HG03280 (cell line): Measurements from ENCODE around the gene ALG9.
"Not testable (repeated sequence)": the region's sequence is repeated elsewhere in the genome, so short reads cannot be mapped to it uniquely, and the experiment has no call there.

Experiments used
- ATAC-seq: cut with Tn5 transposase; IDR thresholded peaks from one replicate; pipeline ENCODE4 v1.9.1; 2021; ENCODE audit warnings: mild to moderate bottlenecking, moderate library complexity; ENCODE audit not compliant: unreplicated experiment

ALG9 gene

DNA sequence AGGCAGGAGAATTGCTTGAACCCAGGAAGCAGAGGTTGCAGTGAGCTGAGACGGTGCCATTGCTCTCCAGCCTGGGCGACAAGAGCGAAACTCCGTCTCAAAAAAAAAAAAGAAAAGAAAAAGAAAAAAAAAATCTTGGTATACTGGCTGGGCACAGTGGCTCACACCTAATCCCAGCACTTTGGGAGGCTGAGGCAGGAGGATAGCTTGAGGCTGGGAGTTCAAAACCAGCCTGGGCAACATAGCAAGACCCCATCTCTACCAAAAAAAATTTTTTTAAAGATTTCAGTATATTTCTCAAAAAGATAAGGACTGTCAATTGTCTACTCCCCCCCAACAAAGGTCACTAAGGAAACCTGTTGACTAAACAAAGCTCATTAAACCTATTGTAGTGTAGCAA lies 13.7 kb upstream of the ALG9 start:
- not testable (repeated sequence) for ATAC-seq

DNA sequence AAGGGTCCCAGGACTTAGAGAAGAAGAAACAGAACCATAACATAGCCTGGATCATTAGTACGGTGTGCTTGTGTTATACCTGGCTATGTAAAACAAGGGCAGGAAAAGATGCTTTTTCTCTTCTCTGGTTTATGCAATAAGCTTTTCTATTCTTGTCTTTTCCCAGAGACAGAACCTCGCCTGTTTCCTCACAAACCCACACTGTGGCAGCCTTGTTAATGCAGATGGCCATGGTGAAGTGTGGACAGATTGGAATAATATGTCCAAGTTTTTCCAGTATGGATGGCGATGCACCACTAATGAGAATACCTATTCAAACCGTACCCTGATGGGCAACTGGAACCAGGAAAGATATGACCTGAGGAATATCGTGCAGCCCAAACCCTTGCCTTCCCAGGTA lies 10.8 kb upstream of the ALG9 start:
- ATAC-seq = no peak

GRCh38 chr11:111879637-111879960 lies 8.2 kb upstream of the ALG9 start:
- peak; percentile 5 for ATAC-seq

DNA sequence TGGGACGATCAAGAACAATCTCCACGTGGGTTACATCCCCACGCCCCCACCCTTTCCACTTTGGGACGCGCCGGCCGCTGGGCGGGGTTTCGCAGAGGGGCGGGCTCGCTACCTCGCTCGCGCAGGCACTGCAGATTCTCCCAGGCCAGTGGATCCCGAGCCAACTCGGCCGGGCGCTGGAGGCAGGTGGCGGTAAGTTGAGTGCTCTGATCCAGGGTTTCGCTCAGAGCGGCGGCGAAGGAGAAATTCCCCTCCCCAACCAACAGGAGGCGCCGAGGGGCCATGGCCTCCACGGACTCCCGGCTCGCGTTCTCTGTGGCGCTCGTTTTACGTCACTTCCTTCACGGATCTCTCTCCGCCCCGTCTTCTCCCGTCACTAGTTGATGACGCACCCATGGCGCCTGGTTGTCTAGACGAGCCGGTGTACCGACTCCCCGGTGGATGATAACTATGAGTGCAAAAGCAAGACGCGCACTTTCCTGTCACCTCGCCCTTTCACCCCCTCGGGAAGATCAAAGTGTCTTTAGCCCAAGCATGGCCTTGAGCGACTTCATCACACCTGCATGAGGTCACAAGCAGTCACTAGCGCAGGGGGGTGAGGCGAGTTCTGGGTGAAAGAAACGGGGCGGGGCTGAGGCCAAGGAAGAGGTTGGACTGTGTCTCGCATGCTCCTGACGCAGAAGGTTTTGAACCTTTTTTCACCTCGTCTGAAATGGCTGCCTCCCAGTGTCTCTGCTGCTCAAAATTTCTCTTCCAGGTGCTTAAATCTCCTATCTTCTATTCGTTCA lies 7.7 kb upstream of the ALG9 start, which contains the start of the genes CFAP68 and FDXACB1:
Gene CFAP68 (plus strand): TSS at position 693 of the 788 bp plus-strand sequence. CDS start 20 bp downstream, at position 713.
Gene FDXACB1 (minus strand): TSS at position 317 of the 788 bp plus-strand sequence. CDS start 33 bp downstream, at position 284.
- peak; percentile 94 for ATAC-seq

DNA sequence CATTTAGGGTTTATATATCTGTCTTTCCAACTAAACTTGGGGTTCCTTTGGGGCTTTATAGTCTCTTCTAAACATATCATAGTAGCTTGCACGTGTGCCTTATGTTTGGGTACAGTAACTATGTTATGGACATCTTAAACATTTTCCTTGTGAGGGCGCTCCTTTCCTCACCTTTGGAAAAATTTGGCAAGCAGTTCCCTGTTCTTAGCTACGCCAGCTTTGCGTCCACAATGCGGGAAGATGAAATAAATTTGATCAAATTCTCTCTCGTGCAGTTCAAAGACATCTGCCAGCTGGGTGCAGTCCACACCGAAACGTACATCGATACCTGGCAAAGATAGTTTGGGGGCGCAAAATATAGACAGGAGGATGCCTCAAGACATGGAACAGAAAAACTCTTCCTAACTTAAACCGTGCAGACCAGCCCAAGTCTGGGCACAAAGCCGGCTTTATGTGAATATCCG lies 7.0 kb upstream of the ALG9 start:
- peak; percentile 10 for ATAC-seq

DNA sequence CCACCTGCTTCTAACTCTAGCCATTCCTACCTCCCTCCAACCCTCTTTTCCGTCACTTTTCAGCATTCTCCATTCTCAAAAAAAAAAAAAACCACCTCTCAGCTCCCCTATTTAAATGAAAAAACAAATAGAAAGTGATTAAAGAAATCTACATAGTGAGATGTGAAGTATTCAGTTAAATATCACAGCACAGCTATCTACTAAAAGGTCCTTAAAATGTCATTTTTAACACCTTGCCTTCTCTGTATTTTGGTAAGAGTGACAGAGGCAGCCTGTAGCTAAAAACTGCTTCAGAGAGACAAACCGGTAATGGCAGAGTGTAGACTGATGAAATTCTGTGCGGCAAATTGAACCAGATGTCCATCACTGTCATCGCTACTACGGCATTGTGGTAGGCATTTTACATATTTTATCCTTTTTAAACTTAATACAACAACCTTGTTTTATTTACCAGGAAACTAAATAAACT lies 346 bp upstream of the ALG9 start:
- ATAC-seq = no peak

DNA sequence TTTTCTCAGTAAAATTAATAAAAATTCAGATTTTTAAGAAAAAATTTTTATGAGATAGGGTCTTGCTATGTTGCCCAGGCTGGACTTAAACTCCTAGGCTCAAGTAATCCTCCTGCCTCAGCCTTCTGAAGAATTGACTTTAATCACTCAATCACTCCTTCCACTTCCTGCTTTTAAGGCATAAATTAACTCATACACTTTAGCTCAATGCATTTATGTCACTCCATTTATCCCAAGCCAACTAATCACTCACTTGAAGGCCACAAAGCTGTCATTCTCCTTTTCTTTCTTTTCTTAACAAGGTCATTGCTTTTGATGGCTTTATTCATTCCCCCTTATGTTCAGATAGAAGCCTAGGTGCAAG lies 877 bp downstream of the ALG9 start:
- peak; percentile 5 for ATAC-seq

- ATAC-seq = no peak
Measured at GRCh38 chr11:111870113-111870512, 1.3 kb downstream of the ALG9 start.

GRCh38 chr11:111860257-111860656 lies 11.1 kb downstream of the ALG9 start:
- no peak for ATAC-seq

- ATAC-seq = no peak
Measured at GRCh38 chr11:111855506-111855905, 15.9 kb downstream of the ALG9 start.

DNA sequence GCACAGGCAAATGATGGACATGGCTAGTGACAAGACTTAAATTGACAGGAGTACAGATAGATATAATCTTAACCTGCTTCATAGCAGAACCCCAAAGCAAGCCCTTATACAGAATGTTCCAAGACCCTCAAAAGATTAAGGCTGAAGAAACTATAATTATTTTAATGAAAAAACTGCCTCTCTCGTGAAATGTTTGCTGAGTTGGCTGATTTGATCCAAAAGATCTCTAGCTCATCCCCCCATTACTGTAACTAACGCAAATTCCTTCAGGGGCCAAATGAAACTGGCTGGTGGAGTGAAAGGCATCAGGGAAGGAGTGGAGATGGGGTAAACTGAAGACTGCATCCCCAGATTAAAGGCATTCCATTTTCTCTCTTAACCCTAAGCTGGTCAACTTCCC lies 19.3 kb downstream of the ALG9 start:
- no peak for ATAC-seq

- ATAC-seq = no peak
Measured at GRCh38 chr11:111851636-111852035, 19.7 kb downstream of the ALG9 start.

DNA sequence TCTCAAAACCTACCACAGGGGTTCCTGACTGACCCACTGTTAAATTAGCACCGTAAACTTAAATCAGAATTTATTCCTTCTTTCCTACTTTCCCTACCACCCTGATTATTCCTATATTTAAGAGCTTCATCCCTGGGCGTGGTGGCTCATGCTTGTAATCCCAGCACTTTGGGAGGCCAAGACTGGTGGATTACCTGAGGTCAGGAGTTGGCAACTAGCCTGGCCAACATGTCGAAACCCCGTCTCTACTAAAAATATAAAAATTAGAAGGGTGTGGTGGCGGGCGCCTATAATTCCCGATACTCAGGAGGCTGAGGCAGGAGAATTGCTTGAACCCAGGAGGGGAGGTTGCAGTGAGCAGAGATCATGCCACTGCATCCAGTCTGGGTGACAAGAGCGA lies 20.3 kb downstream of the ALG9 start:
- no peak for ATAC-seq

DNA sequence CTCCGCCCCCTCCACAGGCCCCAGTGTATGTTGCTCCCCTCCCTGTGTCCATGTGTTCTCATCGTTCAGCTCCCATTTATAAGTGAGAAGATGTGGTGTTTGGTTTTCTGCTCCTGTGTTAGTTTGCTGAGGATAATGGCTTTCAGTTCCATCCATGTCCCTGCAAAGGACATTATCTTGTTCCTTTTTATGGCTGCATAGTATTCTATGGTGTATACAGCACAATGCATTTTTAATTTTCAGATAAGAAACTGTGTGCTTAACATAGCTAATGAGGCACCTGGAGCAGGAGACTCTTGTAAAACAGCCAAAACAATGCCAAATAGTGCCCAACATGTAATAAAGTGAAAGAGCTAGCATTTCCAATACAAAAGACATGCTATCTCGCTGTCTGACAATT lies 21.8 kb downstream of the ALG9 start:
- no peak for ATAC-seq

DNA sequence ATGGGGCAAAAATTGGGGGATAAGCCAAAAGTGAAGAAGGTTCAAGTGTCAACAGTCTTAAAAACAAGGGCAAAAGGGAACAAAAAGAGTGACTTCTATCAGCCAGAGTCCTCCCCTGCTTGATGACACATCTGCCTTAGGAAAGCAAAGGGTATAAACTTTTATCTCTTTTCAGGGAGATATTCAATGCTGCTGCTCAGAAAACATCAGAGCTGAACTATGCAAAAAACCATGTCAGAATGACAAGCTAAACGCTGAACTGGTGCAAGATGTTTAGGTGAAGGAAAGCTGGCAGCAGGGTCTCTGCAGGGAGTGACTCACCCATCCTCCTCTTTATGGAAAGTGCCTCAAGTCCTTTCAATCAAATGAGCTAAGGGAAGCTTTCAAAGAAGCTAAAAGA lies 24.7 kb downstream of the ALG9 start:
- no peak for ATAC-seq

- no peak for ATAC-seq
Measured at GRCh38 chr11:111846063-111846462, 25.3 kb downstream of the ALG9 start.

- ATAC-seq = no peak
Measured at GRCh38 chr11:111845276-111846028, 25.9 kb downstream of the ALG9 start.

DNA sequence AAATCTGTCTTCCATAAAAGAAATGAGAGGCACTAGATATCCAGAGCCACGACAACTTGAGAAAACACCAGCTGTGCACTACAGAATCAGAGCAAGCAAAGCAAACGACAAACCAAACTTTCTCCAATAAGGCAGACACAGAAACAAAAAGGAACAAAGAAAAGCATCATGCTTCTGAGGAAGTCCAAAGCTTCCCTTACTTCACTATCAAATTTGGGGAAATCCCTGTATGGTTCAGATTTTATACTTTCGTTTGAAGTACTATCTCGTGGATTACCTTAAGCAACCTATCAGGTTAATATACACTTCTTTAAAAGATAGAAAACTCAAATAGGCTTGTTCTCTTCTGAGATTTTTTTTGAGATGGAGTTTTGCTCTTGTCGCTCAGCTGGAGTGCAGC lies 27.7 kb downstream of the ALG9 start:
- ATAC-seq = no peak

DNA sequence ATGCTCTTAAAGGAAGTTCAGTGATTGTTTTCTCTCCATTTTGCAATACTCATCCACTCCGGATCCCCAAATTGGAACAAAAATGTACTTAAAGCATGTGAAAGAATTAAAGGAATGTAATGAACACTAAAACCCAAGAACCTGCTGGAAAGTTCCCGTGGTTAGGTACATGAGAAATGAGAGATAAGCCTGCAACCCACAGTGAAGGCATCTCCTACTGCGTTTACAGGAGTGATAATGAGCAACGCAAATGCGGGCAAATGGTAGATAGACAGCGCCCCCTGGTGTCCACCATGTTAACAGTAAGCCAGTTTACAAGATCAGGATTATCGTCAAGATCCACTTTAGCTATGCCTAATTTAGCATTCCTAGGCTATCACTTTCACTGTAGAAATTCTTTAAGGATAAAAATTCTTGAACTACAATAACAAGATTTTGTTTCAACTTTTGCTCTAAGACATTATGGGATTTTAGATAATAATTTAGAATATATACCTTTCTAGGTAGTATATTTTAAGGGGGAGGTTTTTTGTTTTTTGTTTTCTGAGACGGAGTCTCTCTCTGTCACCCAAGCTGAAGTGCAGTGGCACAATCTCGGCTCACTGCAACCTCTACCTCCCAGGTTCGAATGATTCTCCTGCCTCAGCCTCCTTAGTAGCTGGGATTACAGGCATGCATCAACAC lies 29.9 kb downstream of the ALG9 start:
- ATAC-seq = peak; percentile 69

GRCh38 chr11:111840143-111840542 lies 31.2 kb downstream of the ALG9 start:
- no peak for ATAC-seq

GRCh38 chr11:111838054-111838453 lies 33.3 kb downstream of the ALG9 start:
- ATAC-seq = no peak
